Left renal cortex interstitium (tissue), 4 donors: ENCODE measurements around the gene EIF1B. TPM values are rescaled to one million over a fixed set of nuclear protein-coding genes. Genes with fewer than 3 reads are reported as not detected.
A peak's percentile ranks its signal among the peaks of the same experiment; 100 is the strongest.
"Not testable (repeated sequence)": the region's sequence is repeated elsewhere in the genome, so short reads cannot be mapped to it uniquely, and the experiment has no call there.

Source experiments
- DNase-seq, 4 donors: peaks; one replicate each; pipeline ENCODE4 v3.0.0-alpha.2; 2013; ENCODE audit warnings: low read depth in 4 of 4, low spot score in 2 of 4, missing footprints in 1 of 4
- polyA plus RNA-seq, 4 donors: library from polyadenylated mRNA; unstranded; fragments of 120-200 nt; gene quantifications; one replicate each; pipeline ENCODE4 v1.2.1, GENCODE V29; 2013; ENCODE audit not compliant: insufficient read length in 4 of 4

Gene EIF1B
- 100 to 1,000 TPM; 113 to 130 (median 120) TPM for polyA plus RNA-seq

DNA sequence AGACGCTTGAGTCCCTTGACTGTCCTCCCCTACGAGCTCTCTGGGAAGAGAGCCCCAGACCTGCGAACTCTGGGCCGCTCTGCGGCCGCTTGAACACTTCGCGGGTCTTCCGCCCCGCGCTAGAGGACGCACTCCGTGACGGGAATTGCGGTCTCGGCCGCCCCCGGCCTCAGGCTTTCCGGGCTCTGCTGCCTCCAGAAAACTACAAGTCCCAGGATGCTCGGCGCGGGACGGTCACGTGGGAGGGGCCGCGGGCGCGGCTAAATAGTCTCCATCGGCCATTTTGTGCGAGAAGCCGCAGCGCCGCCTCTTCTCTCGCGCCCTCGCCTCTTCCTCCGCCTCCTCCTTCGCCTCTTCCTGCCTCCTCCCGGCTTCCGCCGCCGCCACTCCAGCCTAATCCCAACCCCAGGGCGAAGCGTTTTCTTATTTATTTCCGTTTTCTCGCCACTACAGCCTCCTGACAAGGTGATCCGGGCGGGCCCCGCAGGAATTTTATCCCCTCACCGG is at the start of gene EIF1B:
EIF1B (plus strand) TSS at position 290 of the 507 bp plus-strand sequence. CDS start 235 bp downstream, outside the sequence.
- peak; percentile 89 to 98 (median 96) for DNase-seq

DNA sequence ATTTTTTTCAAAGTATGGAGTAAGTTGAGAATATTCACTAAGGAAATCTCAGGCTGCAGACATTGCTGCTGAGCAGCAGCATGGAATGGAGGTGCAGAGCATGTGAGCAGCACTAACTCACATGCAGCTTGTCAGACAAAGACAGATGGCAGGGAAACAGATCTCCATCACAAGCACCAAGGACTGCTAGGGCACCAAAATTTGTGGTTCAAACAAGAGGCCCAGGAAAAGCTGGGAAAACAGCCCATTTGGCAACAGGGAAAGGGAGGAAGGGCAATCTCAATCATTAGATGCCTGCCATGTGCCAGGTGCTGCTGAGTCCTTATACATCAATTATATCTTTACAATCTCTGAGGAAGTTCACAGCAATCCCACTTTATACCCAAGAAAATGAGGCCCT is 47.2 kb upstream of the EIF1B start:
- no peak for DNase-seq

DNA sequence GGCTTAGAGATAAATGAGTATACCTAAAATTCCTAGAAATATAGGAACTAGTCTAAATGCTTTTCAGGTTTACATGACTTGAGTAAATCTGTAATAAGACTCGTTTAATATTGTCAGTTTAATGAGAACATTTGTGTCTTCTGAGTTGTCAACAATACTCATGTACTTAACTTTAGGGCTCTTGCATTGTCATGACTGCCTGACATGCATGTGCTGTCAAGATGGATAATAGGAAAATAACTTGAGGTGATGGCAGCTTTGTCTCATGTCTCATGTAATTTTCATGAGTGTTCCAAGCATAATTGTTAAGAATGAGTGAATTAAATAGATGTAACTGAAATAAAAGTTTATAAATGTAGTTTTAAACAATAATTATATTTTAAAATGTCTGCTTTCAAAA is 45.1 kb upstream of the EIF1B start:
- no peak for DNase-seq

DNA sequence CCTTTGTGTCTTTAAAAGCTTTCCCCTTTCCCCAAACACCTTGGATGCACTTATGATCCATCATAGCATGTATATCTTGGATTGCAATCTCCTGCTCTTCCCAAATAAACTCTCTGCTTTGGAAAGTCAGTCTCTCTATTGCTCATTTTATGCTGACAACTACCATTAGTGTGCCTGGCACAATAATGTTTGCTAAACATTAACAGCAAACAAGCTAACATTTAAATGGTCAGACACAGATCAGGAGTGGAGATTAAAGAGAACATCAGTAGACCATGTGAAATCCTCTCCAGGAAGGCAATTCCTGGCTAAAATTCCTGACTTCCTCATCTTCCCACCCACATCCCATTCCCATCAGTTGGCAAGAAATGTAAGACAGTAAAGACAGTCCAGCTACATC is 44.3 kb upstream of the EIF1B start:
- no peak for DNase-seq

DNA sequence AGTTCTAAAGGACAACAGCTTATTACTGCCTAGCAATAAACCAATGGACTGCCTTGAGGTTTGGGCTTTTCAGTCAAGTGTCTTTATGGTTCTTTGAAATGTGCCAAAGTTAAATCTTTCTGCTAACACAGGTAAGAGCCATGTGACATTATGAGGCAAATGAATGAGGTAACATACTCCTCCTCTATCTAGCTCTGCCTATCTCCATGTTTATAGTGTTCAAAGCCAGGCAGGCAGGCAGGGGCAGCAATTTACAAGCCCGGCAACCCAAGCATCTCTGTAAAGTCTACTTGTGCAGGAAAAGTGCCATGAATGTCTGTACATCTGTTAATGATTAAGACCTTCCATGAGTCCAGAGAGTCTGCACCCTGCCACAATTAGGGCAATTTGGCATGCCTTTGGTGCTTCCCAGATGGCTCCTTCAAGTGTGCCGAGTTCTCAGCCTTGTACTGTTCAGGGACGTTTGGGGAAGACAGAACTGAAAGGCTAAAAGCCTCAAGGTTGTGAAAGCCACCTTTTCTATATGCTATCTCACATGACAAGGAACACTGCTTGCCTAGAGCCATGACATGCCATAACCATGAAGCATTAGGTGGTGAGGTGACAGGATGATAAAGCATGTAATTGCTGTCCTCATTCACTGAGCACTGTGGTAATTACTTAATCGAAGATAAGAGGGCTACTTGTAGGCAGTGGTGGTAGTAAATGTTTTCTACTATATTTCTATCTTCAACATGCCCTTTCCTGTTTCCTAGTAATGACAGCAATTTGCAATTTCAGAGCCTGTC is 41.4 kb upstream of the EIF1B start:
- DNase-seq: no peak

DNA sequence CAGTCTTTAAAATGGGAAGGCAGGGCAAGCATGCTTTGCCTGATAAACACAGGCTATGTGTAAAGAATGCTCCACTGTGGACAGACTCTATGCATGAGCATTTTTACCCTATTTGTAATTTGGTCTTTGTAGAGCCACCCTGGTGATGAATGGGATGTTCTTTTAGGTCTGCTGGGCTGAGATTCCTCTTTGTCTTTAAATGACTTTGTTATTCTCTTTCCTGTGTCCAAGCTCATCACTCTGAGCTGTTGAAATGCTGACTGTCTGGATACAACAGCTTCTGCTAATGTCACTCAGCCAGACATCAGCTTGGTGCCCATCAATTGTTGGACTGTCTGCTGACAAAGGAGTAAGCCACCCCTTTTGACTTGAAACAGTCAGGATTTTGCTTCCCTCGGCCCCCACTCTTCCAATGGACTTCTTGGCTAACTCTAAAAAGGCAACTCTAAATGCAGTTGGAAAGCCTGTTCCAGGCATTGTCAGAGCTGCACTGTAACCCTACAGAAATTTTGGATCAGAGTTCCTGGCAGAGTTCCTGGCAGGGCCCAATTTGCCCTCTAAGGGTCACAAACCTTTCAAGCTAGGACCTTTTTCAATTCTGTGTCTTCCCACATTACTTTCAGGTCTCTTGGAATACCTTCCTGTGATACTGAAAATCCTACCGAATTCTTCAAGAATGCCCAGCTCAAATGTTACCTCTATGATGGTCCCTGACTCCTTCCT is 40.5 kb upstream of the EIF1B start:
- DNase-seq: no peak

DNA sequence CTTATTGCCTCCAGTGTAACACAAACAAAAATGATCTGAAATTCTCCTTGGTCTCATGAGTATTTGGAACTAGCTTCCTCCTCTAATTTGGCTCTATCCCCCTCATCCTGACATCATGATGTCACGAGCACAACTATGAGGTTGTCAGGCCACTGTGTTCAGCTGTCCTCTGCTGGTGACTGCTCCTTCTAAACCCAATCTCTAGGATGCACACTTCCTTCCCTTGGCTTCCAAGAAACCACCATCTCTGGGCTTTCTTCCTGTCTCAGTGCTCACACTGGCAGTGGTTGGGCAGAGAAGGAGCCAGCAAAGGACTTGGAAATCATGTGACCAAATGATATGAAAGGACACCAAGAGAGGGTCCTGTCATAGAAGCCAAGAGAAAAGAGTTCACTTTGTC is 30.7 kb upstream of the EIF1B start:
- DNase-seq: no peak

DNA sequence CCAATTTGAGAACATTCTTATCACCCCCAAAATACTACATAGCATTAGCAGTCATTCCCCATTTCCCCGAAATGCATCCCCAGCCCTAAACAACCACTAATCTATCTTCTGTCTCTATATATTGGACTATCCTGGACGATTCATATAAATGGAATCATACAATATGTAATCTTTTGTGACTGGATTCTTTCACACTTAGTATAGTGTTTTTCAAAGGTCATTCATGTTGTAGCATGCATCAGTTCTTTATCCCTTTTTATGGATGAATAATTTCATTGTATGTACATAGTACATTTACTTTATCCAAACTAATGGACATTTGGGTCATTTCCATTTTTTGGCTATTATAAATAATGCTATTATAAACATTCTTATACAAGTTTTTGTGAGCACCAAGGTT is 27.5 kb upstream of the EIF1B start:
- DNase-seq: no peak

DNA sequence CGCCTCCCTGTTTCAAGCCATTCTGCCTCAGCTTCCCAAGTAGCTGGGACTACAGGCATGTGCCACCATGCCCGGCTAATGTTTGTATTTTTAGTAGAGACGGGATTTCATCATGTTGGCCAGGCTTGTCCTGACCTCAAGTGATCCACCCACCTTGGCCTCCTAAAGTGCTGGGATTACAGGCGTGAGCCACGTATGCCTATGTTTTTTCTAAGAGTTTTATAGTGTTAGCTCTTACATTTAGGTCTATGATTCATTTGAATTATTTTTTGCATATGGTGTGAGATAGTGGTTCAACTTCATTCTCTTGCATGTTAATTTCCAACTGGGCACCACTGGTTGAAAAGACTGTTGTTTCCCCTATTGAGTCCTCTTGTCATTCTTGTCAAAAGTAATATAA is 26.4 kb upstream of the EIF1B start:
- not testable (repeated sequence) for DNase-seq

DNA sequence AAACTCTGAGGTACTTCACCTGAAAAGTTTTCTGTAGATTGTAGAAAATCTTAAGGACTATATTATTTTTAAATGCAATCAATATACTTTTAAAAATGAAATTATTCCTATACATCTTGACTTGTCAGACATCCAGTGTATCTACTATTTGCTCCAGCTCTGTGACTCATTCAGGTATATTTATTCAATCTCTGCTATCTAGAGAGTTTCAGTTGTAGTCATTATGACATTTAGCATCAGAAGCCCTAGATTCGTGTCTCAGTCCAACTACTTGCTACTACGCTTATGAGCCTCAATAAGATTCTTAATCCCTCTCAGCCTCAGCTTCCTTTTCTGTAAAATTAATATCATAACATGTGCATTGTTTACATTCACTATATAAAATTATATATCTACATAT is 22.3 kb upstream of the EIF1B start:
- no peak for DNase-seq

DNA sequence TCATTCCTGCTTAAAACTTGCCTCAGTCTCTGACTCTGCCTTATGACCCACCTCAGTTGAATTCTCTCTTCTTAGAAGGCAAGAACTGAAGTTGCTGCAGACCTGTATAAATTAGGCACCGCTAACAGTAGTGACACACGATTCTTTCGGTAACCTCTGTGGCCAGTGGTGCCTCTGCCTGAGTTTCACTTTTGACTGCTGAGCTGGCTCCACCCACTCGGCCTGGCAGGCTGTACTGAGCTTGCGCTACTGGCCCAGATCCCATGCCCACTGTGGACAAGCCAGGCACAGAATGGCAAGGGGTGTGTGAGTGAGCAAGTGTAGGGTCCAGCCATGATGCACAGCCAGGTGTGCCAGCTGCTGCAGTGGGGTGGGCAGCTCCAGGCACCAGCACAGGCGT is 19.1 kb upstream of the EIF1B start:
- no peak for DNase-seq

DNA sequence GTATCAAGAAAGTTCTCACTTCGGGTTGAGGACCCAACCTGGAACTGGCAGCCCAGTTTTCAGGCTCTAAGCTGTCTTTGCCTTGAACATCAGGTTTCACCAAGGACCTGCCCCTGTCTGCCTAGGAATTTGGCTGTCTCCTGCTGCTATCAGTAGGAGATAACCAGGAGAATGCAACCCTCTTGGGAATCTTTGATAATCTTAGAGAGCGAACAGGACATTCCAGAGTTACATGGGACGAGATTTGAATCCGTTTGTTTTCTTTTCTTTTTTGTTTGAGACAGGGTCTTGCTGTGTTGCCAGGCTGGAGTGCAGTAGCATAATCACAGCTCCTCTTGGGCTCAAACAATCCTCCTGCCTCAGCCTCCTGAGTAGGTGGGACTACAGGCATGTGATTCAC is 18.0 kb upstream of the EIF1B start:
- DNase-seq: no peak

DNA sequence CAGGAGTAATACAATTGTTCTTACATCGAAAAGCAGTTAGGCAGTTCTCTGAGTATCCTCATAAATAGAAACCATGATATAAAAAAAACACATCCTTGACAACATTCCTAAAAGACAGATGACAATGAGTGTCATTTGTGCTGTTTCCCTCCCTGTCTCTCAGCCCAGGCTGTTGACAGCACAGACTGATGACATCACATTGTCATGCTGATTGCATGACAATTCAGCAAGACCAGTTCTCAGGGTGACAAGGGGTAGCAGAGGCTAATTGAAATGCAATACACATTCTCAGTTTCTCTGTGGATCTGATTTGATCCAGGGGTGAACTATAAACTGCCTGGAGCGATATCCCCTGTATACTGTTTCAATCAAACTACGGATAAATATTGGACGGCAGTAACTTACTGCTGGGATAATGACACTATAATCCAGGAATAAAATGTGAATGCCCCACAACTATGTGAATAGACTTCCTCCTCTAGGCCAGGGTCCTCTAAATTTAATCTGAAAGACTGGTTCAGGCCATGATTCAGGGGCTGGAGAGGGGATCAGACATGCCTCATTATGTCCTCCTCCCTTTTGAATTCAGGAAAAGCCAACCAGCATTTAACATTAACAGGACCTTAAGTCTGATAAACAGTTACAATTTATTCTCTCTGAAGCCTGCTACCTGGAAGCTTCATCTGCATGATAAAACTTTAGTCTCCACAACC is 16.7 kb upstream of the EIF1B start:
- DNase-seq: no peak

DNA sequence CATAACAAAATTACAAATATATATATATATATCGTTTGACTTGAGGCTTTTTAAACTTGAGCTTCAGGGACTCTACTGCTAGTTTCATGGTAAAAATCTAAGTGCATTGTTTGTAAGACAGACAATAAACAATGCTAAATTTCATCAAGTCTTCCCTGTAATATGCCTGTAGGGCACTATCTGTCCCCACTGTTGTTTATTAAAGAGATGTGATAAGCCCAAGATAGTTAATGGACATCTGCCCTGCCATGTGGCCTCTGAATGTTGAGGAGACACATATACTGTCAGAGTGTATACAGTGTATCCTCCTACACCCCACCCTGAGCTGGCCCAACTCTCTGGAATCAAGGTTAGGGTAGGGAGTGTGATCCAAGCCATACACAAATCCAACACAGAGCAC is 15.1 kb upstream of the EIF1B start:
- no peak for DNase-seq

DNA sequence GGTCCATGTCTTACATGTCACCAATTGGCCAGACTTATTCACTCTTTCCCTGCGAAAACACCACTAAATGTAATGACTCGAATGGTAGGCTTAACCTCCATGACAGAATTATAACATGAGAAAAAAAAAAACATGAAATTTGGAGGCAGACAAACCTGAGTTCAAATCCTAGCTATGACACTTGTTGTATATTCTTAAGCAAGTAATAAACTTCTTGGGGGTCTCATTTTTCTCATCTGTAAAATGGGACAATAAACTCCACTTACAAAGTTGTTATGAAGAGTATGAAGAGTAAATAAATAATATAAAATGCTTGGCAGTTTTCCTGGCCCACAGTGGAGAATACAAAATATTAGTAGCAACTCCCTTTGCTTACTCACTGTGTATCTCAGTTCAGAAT is 11.4 kb upstream of the EIF1B start:
- no peak for DNase-seq

DNA sequence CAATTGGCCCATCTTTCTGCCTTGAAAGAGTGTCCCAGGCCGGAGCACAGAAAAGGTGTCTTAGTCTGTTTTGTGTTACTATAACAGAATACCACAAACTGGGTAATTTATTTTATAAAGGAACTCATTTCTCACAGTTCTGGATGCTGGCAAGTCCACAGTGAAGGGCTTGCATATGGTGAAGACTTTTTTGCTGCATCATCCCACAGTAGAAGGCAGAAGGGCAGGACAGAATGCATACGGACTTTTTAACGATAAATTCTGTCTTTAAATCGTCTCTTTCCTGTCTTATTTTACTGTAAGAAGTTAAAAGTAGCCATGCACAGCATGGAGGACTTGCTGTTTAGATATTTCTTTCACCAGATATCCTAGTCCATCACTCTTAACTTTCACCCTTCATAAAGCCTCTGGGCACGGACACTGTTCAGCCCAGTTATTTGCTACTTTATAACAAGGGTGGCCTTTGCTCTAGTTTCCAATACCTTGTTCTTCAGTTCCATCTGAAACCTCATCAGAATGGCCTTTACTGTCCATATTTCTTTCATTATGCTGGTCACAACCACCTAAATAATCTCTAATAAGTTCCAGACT is 10.3 kb upstream of the EIF1B start:
- DNase-seq: no peak

DNA sequence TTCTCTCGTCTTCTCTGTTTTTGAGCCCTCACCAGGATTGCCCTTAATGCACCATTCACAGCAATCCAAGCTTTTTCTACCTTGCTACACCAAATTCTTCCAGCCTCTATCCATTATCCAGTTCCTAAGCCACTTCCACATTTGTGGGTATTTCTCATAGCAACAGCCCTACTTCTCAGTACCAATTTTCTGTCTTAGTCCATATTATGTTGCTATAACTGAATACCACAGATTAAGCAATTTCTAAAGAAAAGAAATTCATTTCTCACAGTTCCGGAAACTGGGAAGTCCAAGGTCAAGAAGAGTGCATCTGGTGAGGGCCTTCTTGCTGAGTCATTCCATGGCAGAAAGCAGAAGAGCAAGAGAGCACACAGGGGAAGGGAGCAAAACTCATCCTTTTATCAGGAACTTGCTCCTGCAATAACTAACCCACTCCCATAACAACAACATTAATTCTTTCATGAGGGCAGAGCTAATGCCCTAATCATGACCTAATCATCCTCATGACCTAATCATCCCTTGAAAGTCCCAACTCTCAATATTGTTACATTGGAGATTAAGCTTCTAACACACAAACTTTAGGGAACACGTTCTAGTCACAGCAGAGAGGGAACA is 9.7 kb upstream of the EIF1B start:
- DNase-seq: no peak

DNA sequence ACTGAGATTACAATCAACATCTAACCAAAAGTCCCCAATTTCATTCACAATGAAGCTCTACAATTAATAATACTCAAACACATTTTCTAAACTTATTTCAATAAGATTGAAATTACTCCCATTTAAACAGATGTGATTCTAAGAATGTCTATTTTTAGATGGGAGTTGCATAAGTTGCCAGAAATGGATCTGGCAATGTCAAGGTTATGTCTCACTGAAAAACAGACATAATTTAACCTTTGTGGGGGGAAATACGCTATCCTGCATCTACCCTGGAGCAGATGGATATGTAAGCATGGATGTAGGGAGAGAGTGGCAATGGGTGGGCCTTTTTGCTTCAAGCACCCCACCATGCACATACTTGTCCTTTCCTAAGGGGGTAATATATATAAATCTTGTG is 6.7 kb upstream of the EIF1B start:
- DNase-seq: no peak

DNA sequence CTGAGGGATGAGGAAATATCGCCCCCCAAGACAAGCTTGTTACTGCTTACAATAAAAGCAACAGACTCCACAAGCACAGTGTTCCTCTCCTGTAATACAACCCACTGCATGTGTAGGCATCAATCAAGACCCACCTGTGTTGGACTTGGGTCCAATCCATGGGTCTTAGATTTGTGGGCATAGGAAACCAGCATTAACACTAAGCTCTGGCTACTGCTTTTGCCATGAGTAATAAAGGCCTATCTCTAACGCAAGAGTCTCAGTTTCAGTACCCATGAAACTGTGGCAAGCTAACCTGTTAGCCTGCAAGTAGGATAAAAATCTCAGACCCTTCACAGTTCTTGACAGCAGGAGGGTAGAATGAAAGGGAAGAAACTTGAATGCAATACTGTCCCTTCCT is 5.2 kb upstream of the EIF1B start:
- DNase-seq: no peak

DNA sequence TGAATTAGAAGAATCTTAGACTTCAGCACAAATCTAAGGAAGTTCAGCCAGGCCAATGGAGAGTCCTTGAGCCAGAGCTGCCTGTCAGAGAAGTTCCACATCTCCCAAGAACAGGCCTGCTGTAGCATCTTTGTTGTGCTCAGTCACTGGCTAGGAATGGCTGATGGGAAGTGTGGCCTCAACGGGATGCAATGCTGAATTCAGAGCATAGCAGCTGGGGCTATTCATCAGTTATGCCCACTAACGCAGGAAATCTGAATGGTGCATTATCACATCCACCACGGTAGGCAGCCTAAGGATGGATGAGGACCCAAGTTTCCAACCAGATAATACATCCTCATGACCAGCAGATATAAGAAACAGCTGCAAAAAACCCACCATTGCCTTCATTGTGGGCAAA is 3.2 kb upstream of the EIF1B start:
- DNase-seq: no peak

DNA sequence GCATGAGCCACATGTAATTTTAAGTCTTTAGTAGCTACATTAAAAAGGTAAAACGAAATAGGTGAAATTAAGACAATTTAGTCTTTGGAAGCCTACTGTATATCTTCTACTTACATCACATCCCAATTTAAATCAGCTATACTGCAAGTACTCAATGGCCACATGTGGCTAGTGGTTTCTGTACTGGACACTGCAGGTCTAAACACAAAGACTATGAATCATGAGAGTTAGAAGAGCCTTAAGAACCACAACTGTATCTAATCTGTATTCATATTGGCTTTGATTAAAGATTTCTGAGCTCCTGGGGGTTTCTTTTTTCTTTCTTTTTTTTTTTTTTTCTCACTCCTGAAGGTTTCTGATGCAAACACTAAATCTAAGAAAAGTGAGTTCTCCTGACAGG is 2.3 kb upstream of the EIF1B start:
- no peak for DNase-seq
